ENCODE results near the gene OST4. TPM values are rescaled to one million over a fixed set of nuclear protein-coding genes. Genes with fewer than 3 reads are reported as not detected.

The OST4 gene
- total RNA-seq, 1 experiment from 2014 or later, result 258 TPM

DNA sequence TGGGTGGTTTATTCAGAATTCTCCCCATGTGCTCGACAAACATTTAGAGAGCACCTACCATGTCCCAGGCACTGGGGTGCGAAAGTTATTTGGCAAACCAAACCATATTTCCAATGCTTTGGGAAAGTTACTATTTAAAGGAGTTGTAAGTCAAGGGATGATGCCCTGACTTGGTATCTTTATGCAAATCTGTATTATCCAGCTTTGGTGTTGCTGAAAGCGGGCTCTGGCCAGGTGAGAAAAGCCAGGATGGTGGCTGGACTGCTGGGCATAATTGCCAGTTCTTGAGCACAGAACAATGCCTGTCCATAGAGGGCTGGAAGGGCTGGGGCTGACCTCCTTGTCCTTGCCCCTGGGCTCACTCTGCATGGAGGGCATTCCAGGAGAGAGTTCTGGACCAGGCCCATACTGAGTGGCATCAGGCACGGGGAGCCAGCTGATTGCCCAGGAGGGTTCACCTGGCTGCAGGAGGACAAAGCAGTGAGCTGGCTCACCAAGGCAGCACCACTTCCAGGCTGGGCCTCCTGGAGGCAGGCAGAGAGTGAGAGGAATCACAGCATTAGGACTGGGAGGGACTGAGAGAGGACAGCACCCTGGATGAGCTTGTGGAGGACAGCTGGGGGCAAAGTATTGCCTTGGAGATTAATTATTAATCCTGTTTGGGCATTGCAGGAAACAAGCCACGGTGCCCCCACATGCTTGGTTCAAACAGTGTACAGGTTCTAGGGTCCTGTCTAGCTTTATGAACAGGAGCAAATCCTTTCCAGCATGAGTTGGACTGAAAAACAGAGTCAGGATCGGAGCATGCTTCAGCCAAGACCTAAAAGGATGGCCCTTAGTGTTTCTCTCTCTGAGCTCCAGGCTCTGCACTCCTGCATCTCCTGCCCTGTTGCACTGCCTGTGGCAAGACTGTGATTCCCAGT is 22.2 kb upstream of the OST4 start:
- Histone ChIP-seq H3F3A (ENCODE audit: low read length, unreplicated experiment) (no peaks in the 10 kb centered on the region), H3K4me1 (ENCODE audit: insufficient read depth, low read length) (no peaks in the 10 kb centered on the region), H3K9me2 (replicated peaks; ENCODE audit: low read length) (no peaks in the 10 kb centered on the region), H4K20me1 (ENCODE audit: low read length) (no peaks in the 10 kb centered on the region), H3K79me2 (ENCODE audit: low read length) (no peaks in the 10 kb centered on the region), H3K27me3 (ENCODE audit: low read length) (no peaks in the 10 kb centered on the region), H3K4me3 (ENCODE audit: low read length) (no peak overlapping the region), H3K9me3 (ENCODE audit: low read length) (no peaks in the 10 kb centered on the region), H2AFZ (ENCODE audit: low read length) (no peak overlapping the region), H3K9ac (ENCODE audit: low read length) (no peak overlapping the region), H3K4me2 (ENCODE audit: low read length) (no peak overlapping the region), H3K27ac (ENCODE audit: low read length) (no peak overlapping the region), H3K36me3 (ENCODE audit: low read depth, low read length) (no peaks in the 10 kb centered on the region)
- TF ChIP-seq EZH2phosphoT487 (IDR thresholded peaks at IDR 0.05; ENCODE audit: borderline replicate concordance, low read length) (no peak), EZH2 (IDR thresholded peaks at IDR 0.05; ENCODE audit: low read length, unreplicated experiment) (no peak)
- TF ChIP-seq, protein P1, sequence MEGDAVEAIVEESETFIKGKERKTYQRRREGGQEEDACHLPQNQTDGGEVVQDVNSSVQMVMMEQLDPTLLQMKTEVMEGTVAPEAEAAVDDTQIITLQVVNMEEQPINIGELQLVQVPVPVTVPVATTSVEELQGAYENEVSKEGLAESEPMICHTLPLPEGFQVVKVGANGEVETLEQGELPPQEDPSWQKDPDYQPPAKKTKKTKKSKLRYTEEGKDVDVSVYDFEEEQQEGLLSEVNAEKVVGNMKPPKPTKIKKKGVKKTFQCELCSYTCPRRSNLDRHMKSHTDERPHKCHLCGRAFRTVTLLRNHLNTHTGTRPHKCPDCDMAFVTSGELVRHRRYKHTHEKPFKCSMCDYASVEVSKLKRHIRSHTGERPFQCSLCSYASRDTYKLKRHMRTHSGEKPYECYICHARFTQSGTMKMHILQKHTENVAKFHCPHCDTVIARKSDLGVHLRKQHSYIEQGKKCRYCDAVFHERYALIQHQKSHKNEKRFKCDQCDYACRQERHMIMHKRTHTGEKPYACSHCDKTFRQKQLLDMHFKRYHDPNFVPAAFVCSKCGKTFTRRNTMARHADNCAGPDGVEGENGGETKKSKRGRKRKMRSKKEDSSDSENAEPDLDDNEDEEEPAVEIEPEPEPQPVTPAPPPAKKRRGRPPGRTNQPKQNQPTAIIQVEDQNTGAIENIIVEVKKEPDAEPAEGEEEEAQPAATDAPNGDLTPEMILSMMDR (conservative IDR thresholded peaks at IDR 0.05; ENCODE audit: low read depth, low read length), result no peak
- ChIA-PET CTCF (no interaction called here), POLR2A (ENCODE audit: unreplicated experiment) (no interaction called here)
- intact Hi-C loops (cut with micrococcal nuclease), result no loop called here
- DNase-seq (no peak), ATAC-seq (no peak)
- no TSS peak for BruUV-seq (replicated peaks)

DNA sequence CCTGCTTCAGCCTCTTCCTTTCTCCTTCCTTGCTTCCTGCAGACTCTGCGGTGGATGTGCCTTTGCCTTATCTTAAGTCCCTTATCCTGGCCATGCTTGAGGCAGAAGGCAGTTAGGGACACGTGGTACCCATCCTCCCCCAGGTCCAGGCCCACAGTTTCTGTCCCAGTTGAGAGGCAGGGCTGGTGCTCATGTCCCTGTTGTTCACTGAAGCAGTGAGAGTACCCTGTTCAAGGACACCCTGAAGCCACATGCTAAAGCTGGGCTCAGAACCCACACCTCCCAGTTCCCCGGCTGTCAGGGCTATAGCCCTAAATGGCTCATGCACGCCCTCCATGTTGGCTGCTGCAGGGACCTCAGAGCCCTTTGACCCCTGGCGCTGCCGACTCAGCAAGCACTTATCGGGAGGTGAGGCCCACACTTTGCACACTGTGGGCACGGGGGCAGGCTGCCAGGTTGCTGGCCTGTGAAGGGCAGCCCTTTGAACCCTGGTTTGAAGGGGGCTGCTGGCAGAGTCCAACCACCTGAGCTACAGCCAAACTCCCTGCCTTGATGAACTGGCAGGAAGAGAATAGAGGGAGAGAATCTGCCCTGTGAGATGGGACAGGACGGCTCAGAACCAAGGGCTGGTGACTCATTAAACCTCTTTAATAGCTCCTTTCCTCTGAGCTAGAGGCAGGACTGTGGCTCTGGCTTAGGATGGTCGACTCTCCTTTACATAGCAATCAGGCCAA is 21.4 kb upstream of the OST4 start:
- ChIA-PET CTCF (no interaction called here), POLR2A (ENCODE audit: unreplicated experiment) (no interaction called here)
- TF ChIP-seq EZH2 (IDR thresholded peaks at IDR 0.05; ENCODE audit: low read length, unreplicated experiment), result no peak
- TF ChIP-seq EZH2phosphoT487 (IDR thresholded peaks at IDR 0.05; ENCODE audit: borderline replicate concordance, low read length), result no peak
- TF ChIP-seq, protein P1 (conservative IDR thresholded peaks at IDR 0.05; ENCODE audit: low read depth, low read length), result no peak
- ATAC-seq, result peak; percentile 75
- Histone ChIP-seq H3K79me2 (ENCODE audit: low read length) (no peaks in the 10 kb centered on the region), H3K36me3 (ENCODE audit: low read depth, low read length) (no peaks in the 10 kb centered on the region), H3K4me1 (ENCODE audit: insufficient read depth, low read length) (no peaks in the 10 kb centered on the region), H3K4me3 (ENCODE audit: low read length) (no peak overlapping the region), H3K9me2 (replicated peaks; ENCODE audit: low read length) (no peaks in the 10 kb centered on the region), H3K4me2 (ENCODE audit: low read length) (no peak overlapping the region), H3K27me3 (ENCODE audit: low read length) (no peaks in the 10 kb centered on the region), H3K9me3 (ENCODE audit: low read length) (no peaks in the 10 kb centered on the region), H3F3A (ENCODE audit: low read length, unreplicated experiment) (no peaks in the 10 kb centered on the region), H3K9ac (ENCODE audit: low read length) (no peak overlapping the region), H2AFZ (ENCODE audit: low read length) (no peak overlapping the region), H3K27ac (ENCODE audit: low read length) (no peak overlapping the region), H4K20me1 (ENCODE audit: low read length) (no peaks in the 10 kb centered on the region)
- no TSS peak for BruUV-seq (replicated peaks)
- intact Hi-C loops (cut with micrococcal nuclease), result no loop called here
- DNase-seq, result no peak

Measured in PC-3 (cell line).